MV-4-11 (cell line): ENCODE measurements around the gene RO60.

Source experiments
- DNase-seq: peaks from one replicate; lab custom pipeline; 2025; lab: John Stamatoyannopoulos, UW

The RO60 gene

DNA sequence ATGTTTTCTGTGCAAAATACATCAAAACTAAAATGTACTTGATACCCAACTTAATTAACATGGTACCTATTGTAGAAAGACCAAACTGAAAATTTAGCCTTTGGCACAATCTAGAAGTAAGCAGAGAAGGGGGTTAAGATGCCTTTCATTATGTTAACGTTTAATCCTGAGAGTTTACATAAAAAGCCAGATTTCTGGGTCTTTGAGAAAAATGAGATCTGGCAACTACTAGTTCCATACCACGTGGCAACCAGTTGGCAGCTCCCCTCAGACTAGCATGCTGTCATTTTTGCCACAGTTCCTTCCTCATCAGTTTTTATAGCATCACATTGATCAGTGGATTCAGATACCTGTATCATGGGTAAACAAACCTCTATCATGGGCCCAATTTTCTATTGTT is 1.5 kb downstream of the RO60 start:
- peak; percentile 19 for DNase-seq

- no peak for DNase-seq
Observed at GRCh38 chr1:193062698-193063463, 3.5 kb downstream of the RO60 start.

DNA sequence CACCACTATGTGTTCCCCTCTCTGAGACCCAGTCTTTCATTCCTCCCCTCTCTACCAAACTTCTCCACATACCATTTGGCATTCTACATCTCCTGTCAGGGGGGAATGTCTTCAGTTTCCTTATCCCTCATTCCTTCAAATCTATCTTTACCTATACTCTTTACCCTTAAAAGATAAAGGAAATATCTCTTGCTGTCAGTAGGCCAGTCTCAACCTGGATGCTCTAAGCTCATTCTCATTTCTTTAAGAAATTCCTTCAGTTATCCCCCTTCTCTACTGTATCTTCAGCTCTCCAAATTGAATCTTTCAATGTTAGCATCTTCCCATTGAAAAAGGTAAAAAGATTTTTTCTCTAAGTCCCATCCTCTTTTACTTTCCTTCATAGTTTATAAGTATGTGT is 6.5 kb downstream of the RO60 start:
- DNase-seq: no peak

DNA sequence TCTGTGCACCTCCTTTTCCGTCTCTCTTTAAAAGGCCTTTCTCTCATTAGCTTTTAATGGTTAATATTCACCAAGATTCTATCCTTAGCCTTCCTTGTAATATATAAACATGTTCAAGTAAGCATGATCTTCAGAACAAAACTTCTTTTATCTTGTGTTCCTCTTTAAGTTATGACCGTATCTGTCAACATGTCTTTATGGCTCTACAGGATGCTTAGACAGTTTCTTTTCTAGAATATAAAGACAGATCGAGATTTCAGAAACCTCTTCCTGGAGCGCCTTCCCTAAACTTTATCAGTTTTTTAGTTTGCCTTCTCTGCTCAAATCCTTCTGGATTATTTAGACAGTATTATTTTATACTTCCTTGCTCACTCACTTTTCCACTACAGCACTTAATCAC is 7.2 kb downstream of the RO60 start:
- DNase-seq: peak; percentile 17

GRCh38 chr1:193068013-193068412 is 8.6 kb downstream of the RO60 start:
- DNase-seq: no peak

GRCh38 chr1:193069748-193070385 is 10.5 kb downstream of the RO60 start:
- peak; percentile 61 for DNase-seq

DNA sequence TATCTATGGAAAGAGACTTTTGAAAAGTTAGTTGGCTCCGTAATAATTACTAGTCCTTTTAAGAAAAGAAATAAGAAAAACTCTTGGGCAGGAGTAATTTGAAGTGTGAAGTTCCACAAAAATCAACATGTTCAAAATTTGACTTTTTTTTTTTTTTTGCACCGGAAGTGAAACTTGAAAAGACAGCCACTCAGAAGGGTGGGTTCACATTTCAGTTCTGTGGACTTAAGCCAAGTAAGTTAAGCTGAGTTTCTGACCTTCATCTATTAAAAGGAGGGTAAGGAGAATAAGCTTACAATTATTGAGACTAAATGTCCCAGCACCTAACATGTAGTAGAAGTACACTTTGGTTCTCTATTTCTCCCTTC is 11.0 kb downstream of the RO60 start:
- DNase-seq: peak; percentile 66

- DNase-seq: peak; percentile 15
Observed at GRCh38 chr1:193070942-193071341, 11.5 kb downstream of the RO60 start.

DNA sequence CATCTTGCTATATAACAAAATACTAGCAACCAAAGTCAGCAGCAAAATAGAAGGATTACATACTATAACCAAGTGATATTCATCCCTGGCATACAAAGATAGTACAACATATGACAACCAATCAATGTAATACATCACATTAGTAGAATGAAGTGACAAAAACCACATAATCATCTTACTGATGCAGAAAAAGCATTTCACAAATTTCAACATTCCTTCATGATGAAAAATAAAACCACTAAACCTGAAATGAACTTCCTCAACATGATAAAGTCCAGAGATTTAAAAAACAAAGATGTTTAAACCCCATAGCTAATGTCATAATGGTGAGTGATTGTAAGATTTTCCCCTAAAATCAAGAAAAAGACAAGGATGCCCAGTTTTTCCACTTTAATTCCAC is 18.6 kb downstream of the RO60 start:
- DNase-seq: no peak

- DNase-seq: no peak
Observed at GRCh38 chr1:193079187-193079586, 19.8 kb downstream of the RO60 start.

DNA sequence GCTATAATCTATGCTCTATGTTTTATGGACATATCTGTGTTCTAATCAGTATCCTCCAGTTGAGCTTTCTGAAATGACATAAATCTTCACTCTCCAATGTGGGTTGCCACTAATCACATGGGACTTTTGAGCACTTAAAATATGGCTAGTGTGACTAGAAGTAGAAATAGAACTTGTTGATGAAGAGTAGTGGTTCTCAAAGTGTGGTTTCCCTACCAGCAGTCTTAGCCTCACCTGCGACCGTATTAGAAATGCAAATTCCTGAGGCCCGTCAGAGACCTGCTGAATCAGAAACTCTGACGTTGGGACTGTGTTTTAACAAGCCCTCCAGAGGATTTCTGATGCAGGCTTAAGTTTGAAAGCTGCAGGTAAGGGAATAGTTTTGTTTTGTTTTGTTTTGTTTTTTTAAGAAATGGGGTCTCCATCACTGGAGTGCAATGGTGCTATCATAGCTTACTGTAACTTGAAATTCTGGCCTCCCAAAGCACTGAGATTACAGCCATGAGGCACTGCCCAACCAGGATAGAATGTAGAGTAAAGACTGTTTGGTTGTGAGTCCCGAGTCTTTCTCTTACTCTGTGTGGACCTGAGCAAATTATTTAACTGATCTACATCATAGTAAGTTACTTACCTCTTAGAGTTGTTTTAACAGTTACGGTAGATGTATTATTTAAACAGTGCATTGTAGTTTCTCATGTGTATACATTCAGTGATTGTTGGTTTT is 24.1 kb downstream of the RO60 start:
- DNase-seq: no peak

DNA sequence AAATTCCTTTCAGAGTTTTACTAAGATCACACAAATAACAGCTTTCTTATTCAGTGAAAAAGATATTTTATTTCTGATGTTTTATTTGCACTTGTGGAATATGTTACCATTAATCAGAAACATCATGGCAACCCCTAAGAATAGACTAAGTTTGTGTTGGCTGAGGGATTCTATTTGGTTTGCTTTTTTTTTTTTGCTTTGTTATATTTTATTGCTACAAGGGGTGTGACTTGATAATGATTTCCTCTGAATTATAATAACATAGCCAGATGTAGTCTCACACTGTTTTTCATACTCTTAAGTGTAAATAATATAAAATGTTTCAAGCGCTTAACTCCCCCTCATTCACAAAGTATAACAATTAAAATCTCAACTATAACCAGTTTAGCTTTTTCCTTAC is 25.9 kb downstream of the RO60 start:
- DNase-seq: no peak

DNA sequence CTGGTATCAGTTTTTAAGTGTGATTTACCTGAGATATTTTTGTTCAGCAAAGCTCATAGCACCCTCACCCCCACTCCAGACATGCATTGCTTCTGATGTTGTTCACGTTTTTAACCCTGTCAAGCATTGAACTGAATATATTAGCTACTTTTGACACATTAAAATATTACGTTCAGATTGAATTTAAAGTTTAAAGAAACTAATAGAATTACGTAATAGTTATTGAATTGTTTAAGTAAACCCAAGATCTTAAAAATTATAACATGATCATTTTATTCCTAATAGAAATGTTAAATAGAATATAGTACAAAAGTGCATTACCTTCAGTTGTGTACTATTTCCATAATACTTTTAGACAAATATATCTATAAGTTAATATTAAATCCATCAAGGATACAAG is 26.9 kb downstream of the RO60 start:
- DNase-seq: no peak

DNA sequence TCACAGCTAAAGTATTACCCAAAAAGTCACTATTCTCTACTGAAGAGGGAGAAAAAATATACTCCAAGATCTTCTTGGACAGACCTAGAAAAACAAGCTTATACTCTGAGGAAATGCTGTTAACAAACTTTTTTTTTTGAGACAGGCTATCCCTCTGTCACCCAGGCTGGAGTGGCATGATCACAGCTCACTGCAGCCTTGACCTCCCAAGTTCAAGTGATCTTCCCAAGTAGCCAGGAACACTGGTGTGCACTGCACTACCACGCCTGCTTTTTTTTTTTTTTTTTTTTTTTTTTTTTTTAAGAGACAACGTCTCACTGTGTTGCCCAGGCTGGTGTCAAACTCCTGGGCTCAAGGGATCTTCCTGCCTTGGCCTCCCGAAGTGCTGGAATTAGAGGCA is 28.5 kb downstream of the RO60 start:
- no peak for DNase-seq

GRCh38 chr1:193090865-193091264 is 31.5 kb downstream of the RO60 start:
- no peak for DNase-seq

DNA sequence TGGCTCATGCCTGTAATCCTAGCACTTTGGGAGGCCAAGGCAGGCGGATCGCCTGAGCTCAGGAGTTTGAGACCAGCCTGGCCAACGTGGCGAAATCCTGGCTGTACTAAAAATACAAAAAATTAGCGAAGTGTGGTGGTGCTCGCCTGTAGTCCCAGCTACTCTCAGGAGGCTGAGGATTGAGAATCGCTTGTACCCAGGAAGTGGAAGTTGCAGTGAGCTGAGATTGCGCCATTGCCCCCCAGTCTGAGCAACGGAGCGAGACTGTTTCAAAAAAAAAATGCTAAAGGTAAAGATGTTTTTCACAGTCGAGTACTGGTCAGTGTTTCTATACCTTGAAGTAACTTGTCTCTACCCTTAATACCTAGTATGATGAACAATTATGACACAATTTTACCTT is 34.7 kb downstream of the RO60 start:
- no peak for DNase-seq

GRCh38 chr1:193102662-193103061 is 43.2 kb downstream of the RO60 start:
- DNase-seq: peak; percentile 33

DNA sequence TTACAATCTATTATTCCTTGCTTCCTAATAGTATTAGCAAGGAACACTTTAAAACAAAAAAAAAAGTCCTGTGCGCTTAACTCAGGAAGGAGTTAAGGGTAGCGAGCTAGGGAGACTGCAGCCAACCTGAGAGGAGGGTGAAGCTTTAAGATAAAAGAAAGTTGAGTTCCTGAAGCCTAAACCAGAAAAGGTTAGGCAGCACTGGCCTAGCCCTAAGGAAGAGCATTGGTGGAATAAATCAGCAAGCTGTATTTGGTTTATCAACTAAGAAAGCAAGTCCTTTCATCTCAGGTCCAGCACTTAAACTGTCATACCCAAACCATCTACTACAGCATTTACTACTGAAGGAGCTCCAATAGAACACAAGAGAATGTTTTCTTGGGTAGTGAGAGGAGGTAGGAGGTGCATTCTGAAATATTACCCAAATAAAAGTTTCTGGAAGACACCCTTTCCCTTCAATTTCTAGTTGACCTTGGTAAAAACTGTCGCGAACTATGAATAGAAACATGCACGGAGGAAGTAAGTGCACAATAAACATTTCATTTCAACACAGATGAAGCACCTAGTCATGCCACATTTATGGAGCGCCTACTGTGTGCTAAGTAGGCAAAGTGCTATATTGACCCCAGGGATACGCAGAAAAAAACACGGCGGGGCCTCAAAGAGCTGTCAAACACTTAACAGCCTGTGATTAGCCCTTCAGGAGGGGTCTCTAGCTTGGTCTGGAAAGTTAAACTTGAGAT is 44.5 kb downstream of the RO60 start:
- peak; percentile 21 for DNase-seq

DNA sequence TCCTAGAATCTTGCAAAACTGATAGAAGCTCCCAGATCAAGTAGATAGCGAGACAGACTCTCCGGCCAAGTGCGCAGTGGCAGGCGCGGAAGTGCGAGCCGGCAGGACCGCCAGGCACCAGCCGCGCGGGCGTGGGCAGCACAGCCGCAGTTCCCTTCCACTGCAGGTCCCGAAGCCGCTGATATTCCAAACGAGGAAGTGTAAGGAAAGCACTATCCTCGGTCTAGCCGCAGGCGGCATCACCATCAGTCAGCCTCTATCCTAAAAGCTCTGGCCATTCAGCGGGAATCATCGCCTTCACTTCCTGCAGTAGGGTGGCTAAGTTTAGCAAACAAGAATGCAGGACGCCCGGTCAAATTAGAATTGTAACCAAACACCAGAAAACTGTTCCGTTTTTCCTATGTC is 45.1 kb downstream of the RO60 start:
- DNase-seq: peak; percentile 29

DNA sequence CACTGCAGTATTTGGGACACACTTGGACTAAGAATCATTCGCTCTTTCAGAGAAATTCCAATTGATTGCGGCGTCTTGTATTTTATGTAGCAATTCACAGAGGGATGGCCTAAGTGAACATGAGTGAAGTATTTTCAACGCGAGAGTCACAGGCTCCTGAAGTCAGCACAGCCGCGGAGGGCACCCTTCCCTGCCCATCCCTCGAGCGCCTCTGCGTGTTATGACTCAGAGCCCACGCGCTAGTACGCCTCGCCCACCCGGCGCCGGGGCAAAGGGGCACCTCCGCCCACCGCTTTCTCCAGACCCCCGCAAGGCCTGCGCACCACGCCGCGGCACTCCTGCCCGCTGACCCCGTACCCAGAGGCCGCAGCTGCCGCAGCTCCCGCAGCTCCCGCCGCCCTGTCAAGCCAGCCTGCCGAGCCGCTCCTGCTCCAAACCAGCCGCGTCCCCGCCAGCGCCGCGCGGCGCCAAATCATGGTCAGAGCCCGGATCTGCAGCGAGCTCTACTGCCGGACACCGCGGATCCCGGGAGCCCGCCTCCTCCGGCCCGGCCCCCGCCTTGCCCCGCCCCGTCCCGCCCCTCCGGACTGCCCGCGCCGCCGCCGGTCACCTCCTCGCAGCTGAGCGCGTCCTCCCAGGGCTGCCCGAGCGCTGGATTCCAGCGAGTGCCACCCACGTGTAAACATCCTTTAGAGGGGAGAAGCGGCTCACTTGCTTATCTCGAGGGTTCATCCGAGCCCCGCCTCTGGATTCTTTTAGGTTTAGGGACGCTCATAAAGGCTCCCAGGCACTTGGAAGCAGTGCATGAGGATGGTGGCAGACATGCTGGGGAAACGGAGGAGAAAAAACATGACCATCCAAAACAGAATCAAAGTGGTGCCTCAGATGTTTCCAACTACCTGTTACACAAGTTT is 45.8 kb downstream of the RO60 start, which contains the start of gene GLRX2:
Gene GLRX2, minus strand, starts transcription at position 508 of the 914 bp plus-strand sequence. Its CDS starts 32 bp downstream, at position 476.
- peak; percentile 72 for DNase-seq

DNA sequence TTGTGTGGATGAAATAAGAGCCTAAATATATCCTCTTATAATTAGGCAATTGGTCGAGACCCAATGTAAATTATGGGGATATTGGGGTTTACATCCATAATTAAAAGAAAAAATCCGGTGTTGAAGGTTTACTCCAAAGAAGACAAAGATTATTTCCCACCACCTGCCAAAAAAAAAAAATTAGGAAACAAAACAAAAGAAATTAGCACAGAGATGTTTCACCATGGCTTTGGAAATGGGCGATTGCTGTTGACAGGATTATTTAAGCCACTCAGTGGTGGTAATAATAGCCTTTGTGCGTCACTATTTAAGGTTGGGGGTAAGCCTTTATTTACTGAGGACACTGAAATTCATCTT is 46.4 kb downstream of the RO60 start:
- DNase-seq: no peak
